ENCODE measurements around the gene VEPH1.
A peak's percentile ranks its signal among the peaks of the same experiment; 100 is the strongest.

Gene VEPH1

GRCh38 chr3:157502916-157503595 is at the start of gene VEPH1:
Gene VEPH1, minus strand, starts transcription at chr3:157503416. Its CDS starts 8,067 bp downstream, at chr3:157495349.
- DNase-seq (ENCODE audit: low spot score), result no peak

GRCh38 chr3:157551961-157552360 is 48.7 kb upstream of the VEPH1 start:
- no peak for DNase-seq (ENCODE audit: low spot score)

- DNase-seq (ENCODE audit: low spot score), result no peak
Observed at GRCh38 chr3:157549498-157549897, 46.3 kb upstream of the VEPH1 start.

DNA sequence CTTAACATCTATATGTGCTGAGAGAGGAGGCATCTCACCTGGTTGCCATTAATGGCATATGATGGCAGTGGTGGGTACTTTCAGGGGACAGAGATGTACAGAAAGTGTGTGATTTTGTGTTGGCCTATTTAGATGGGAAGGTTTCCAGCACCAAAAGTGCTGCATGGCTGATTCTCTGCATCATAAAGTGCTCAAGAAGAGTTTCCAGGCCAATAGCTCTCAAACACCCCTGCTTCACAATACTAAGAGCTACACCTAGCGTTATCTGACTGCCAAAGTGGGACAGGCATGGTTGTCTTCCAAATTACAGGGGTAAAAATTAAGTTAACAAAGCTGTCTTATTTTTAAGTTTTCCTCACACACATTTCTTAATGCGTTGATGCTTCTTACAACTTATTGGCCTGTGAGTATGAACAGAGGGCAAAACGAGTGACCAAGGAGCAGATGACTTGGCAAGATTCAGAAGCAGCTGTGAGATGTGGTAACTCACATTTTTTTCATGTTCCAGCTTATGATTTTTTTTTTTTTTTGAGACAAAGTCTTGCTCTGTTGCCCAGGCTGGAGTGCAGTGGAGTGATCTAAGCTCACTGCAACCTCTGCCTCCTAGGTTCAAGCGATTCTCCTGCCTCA is 41.4 kb upstream of the VEPH1 start:
- DNase-seq (ENCODE audit: low spot score), result no peak

- DNase-seq (ENCODE audit: low spot score), result no peak
Observed at GRCh38 chr3:157543501-157544035, 40.4 kb upstream of the VEPH1 start.

- no peak for DNase-seq (ENCODE audit: low spot score)
Observed at GRCh38 chr3:157542711-157543500, 39.7 kb upstream of the VEPH1 start.

DNA sequence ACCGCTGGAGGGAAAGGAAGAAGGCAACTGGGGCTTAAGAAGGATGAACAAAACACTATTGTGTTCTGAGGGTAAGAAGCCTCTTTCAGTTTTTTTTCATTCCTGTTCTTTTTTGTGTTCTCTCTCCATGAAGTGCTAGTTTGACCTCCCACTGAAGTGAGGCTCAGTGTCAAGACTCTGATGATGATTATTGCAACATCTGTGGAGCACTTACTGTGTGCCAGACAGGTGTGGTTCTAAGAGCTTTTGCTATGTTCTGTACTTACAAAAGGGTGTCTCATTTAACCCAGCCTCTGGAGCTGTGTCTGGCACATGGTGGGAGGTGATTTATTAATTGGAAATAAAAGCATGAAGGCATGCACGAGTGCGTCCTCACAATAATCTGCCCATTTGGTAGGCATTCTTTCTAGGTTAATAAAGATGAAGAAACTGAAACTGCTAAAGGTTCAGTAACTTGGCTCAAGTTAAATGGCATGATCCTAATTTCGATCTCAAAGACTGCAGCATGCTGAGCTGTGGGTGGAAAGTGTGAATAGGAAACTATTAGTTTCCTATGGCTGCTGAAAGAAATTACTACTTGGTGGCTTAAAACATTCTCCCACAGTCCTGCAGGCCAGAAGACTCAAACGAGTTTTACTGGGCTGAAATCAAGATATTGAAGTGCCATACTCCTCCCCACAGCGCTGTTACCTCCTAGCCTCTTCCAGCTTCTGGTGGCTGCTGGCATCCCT is 38.5 kb upstream of the VEPH1 start:
- no peak for DNase-seq (ENCODE audit: low spot score)

DNA sequence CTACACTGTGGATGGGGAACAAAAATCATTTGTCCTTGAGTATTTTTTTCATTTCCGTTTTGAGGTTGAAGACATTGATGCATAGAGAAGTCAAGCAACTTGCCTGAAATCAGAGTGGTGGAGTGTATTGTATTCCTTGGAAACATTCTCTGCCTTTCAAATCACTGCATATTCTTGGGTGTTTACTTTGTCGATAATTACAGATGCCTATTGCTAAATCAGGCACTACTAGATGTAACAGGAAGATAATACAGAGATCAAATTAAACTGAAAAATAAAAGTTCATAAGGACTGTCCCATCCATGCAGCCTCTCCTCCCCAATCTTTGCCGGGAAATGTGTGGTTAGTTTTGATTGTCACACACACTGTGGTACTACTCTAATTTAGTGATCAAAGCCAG is 37.4 kb upstream of the VEPH1 start:
- DNase-seq (ENCODE audit: low spot score), result no peak

- no peak for DNase-seq (ENCODE audit: low spot score)
Observed at GRCh38 chr3:157535667-157536066, 32.5 kb upstream of the VEPH1 start.

GRCh38 chr3:157534725-157535161 is 31.5 kb upstream of the VEPH1 start:
- no peak for DNase-seq (ENCODE audit: low spot score)

- no peak for DNase-seq (ENCODE audit: low spot score)
Observed at GRCh38 chr3:157533298-157534070, 30.3 kb upstream of the VEPH1 start.

DNA sequence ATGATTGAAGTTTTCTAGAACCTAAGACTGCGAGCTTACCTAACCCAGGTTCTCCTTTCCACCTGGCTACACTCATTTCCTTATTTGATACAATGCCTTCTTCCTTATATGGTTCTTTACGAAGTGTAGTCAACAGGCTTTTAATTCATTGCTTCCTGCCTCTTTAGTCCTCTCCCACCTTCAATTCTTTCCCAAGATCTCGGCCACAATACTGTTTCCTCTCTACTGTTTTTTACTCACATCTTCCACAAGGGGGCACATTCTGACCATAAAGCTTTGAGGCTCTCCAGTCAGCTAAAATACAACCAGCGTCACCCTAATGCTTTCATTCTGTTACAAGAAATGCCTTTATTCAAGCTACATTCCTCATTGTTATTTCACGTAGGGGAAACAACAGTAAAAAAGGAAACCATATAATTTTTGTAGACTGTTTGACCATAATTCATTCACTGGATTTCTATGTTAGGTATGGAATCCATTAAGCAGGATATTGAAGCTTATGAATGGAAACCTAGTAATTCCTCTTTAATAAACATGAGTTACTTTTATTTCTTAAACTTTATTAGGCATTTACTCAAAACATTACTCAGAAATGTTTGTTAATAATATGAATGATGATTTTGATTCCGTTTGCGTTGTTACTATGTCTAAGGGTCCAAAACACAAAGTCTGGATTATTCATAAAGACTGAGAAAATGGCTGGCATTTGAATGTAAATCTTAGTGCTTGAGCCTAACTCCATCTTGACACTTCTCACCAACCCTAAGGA is 29.5 kb upstream of the VEPH1 start:
- DNase-seq (ENCODE audit: low spot score), result peak; percentile 81

- no peak for DNase-seq (ENCODE audit: low spot score)
Observed at GRCh38 chr3:157531771-157532170, 28.6 kb upstream of the VEPH1 start.

GRCh38 chr3:157531301-157531660 is 28.1 kb upstream of the VEPH1 start:
- no peak for DNase-seq (ENCODE audit: low spot score)

DNA sequence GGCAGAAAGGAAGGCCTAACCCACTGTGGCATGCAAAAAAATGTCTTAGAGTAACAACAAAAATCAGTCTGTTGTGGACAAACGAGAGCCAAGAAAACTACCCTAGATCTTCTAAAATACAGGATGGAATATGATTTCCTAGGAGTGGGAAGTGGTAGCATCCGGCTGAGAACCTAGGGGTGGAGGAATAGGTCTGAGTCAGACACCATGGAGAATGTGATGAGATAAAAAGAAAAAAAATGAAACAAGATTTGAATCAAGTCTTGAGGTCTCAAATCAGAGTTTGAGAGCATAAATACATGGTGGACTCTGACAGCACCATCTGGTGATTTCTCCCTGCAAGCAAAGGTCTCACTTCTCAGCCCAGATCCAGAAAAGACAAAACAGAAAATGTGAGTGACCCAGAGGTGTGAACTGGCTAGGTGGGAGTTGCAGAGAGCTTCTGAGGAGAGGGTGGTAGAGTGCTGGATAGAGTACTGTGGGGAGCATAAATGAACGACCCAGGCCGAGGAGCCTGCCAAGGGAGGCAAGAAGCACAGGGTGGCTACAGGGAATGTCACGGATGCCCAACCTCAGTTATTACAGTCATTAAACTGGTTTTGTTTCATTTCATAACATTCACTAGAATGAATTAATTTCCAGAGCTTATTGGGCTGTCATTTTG is 27.6 kb upstream of the VEPH1 start:
- DNase-seq (ENCODE audit: low spot score), result no peak

- DNase-seq (ENCODE audit: low spot score), result no peak
Observed at GRCh38 chr3:157529751-157530150, 26.5 kb upstream of the VEPH1 start.

GRCh38 chr3:157529085-157529484 is 25.9 kb upstream of the VEPH1 start:
- DNase-seq (ENCODE audit: low spot score), result no peak

DNA sequence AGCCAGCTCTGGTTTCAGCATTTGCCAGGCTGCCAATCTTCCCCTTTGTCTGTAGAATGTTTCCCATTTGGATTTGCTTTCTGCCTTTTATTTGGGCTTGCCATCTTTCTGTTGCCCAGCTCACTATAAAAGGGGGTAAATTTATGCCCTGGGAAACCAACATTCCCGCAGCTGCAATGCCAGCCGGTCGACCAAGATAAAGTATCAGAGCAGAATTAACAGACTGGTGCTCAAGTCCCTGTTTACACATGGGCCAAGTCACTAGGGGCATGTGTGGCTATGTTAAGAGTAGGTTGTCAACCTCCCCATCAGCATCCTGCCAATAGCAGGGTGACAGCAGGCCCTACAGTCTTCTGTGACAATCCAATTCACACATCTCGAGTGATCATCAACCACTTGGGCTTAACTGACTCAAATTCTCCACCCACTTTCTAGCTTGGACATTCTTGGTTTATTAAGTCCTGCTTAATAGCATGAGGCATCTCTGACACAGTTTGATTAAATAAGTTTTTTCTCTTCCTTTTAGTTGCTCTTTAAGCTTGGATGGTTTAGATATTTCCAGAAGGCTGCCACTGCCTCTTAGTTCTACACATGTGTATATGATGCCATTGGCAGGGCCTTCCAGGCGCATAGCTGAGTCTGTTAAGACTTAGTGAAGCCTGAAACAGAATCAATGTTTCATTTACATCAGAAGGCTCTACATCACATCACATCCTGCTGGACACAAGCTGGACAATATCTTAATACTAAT is 24.1 kb upstream of the VEPH1 start:
- no peak for DNase-seq (ENCODE audit: low spot score)

GRCh38 chr3:157526036-157526435 is 22.8 kb upstream of the VEPH1 start:
- DNase-seq (ENCODE audit: low spot score), result no peak
